H9 (cell line): ENCODE results near the gene ZBED1. TPM values are rescaled to one million over a fixed set of nuclear protein-coding genes. Genes with fewer than 3 reads are reported as not detected.
A peak's percentile ranks its signal among the peaks of the same experiment; 100 is the strongest.

Experiments
- DNase-seq: peaks from one replicate; pipeline ENCODE4 v3.0.0-alpha.2; 2017
- H2AFZ ChIP-seq: one replicate; pipeline ENCODE4 v1.6.1; 2013; ENCODE audit warnings: mild to moderate bottlenecking, low read length, control low read depth, moderate library complexity
- H2AK5ac ChIP-seq: 2 replicates; pipeline ENCODE4 v1.6.1; 2013; ENCODE audit warnings: low read length, control low read depth, mixed read lengths; ENCODE audit not compliant: insufficient read length
- H2BK120ac ChIP-seq: one replicate; pipeline ENCODE4 v1.6.1; 2013; ENCODE audit warnings: low read depth, mild to moderate bottlenecking, low read length, control low read depth, inconsistent platforms; ENCODE audit not compliant: poor library complexity, severe bottlenecking
- H2BK12ac ChIP-seq: 2 replicates; pipeline ENCODE4 v1.6.1; 2013; ENCODE audit warnings: low read length, control low read depth, mixed read lengths, low read depth; ENCODE audit not compliant: insufficient read length
- H2BK15ac ChIP-seq: 2 replicates; pipeline ENCODE4 v1.6.1; 2013; ENCODE audit warnings: low read depth, low read length, control low read depth
- H2BK20ac ChIP-seq: one replicate; pipeline ENCODE4 v1.6.1; 2013; ENCODE audit warnings: low read depth, mild to moderate bottlenecking, low read length, control low read depth, inconsistent platforms; ENCODE audit not compliant: poor library complexity, severe bottlenecking
- H2BK5ac ChIP-seq: 2 replicates; pipeline ENCODE4 v1.6.1; 2013; ENCODE audit warnings: low read length, control low read depth, mixed read lengths; ENCODE audit not compliant: insufficient read length
- H3K14ac ChIP-seq: 2 replicates; pipeline ENCODE4 v1.6.1; 2013; ENCODE audit warnings: low read length, control low read depth; ENCODE audit not compliant: insufficient read depth
- H3K18ac ChIP-seq: 2 replicates; pipeline ENCODE4 v1.6.1; 2013; ENCODE audit warnings: low read depth, mild to moderate bottlenecking, mixed read lengths, low read length, control low read depth; ENCODE audit not compliant: insufficient read length
- H3K23ac ChIP-seq: 2 replicates; pipeline ENCODE4 v1.6.1; 2013; ENCODE audit warnings: low read length, control low read depth, mixed read lengths, low read depth; ENCODE audit not compliant: insufficient read length
- H3K23me2 ChIP-seq: 2 replicates; pipeline ENCODE4 v1.6.1; 2013; ENCODE audit warnings: low read depth, mild to moderate bottlenecking, mixed read lengths, low read length, control low read depth; ENCODE audit not compliant: insufficient read length, poor library complexity, severe bottlenecking
- H3K27ac ChIP-seq: 2 replicates; pipeline ENCODE4 v1.5.1; 2013; ENCODE audit warnings: low read length, control low read depth, mixed read lengths, low read depth; ENCODE audit not compliant: insufficient read length
- H3K27me3 ChIP-seq: 2 replicates; pipeline ENCODE4 v1.6.1; 2013; ENCODE audit warnings: low read length, control low read depth, inconsistent platforms; ENCODE audit not compliant: insufficient read depth
- H3K4ac ChIP-seq: 2 replicates; pipeline ENCODE4 v1.6.1; 2013; ENCODE audit warnings: low read depth, mild to moderate bottlenecking, control low read depth, inconsistent platforms, low read length, moderate library complexity
- H3K4me1 ChIP-seq: 2 replicates; pipeline ENCODE4 v1.6.1; 2013; ENCODE audit warnings: low read length, control low read depth, inconsistent platforms; ENCODE audit not compliant: insufficient read depth
- H3K4me2 ChIP-seq: 2 replicates; pipeline ENCODE4 v1.6.1; 2013; ENCODE audit warnings: low read length, control low read depth, mixed read lengths; ENCODE audit not compliant: insufficient read length, insufficient read depth
- H3K56ac ChIP-seq: 2 replicates; pipeline ENCODE4 v1.6.1; 2013; ENCODE audit warnings: low read depth, mild to moderate bottlenecking, mixed read lengths, low read length, control low read depth; ENCODE audit not compliant: insufficient read length
- H3K79me1 ChIP-seq: 2 replicates; pipeline ENCODE4 v1.6.1; 2013; ENCODE audit warnings: low read depth, mild to moderate bottlenecking, moderate library complexity, low read length, control low read depth, inconsistent platforms; ENCODE audit not compliant: insufficient read depth, poor library complexity, severe bottlenecking
- H3K79me2 ChIP-seq: 2 replicates; pipeline ENCODE4 v1.6.1; 2013; ENCODE audit warnings: low read length, control low read depth, inconsistent platforms; ENCODE audit not compliant: insufficient read depth
- H3K9ac ChIP-seq: 2 replicates; pipeline ENCODE4 v1.6.1; 2013; ENCODE audit warnings: low read length, control low read depth, mixed read lengths; ENCODE audit not compliant: insufficient read length; ENCODE audit errors: extremely low read depth
- H3K9me3 ChIP-seq: one replicate; pipeline ENCODE4 v1.6.1; 2013; ENCODE audit warnings: low read depth, low read length, inconsistent platforms; ENCODE audit not compliant: control insufficient read depth
- H3T11ph ChIP-seq: one replicate; pipeline ENCODE4 v1.6.1; 2013; ENCODE audit warnings: mild to moderate bottlenecking, low read length, control low read depth, inconsistent platforms
- H4K20me1 ChIP-seq: one replicate; pipeline ENCODE4 v1.6.1; 2013; ENCODE audit not compliant: control insufficient read depth, insufficient read length, insufficient read depth
- H4K5ac ChIP-seq: 2 replicates; pipeline ENCODE4 v1.6.1; 2013; ENCODE audit warnings: low read depth, mild to moderate bottlenecking, mixed read lengths, low read length, control low read depth; ENCODE audit not compliant: insufficient read length
- H4K8ac ChIP-seq: replicated peaks from 2 replicates; pipeline ENCODE4 v1.6.1; 2013; ENCODE audit warnings: low read length, control low read depth, mixed read lengths, low read depth; ENCODE audit not compliant: insufficient read length
- H4K91ac ChIP-seq: 2 replicates; pipeline ENCODE4 v1.6.1; 2013; ENCODE audit warnings: low read depth, mild to moderate bottlenecking, moderate library complexity, mixed read lengths, low read length, control low read depth; ENCODE audit not compliant: insufficient read length
- H3K27ac Mint-ChIP-seq, 3 experiments: 2 replicates in 2 of 3; 3 replicates in 1 of 3; pipeline ENCODE4 v1.8.0; 2020 to 2021; ENCODE audit warnings: mixed read lengths in 3 of 3, mild to moderate bottlenecking in 1 of 3, moderate library complexity in 1 of 3
- H3K27me3 Mint-ChIP-seq: 2 replicates; pipeline ENCODE4 v1.8.0; 2021; ENCODE audit warnings: low read depth, mild to moderate bottlenecking, moderate library complexity, mixed read lengths
- H3K36me3 Mint-ChIP-seq, 3 experiments: 2 replicates in 2 of 3; 3 replicates in 1 of 3; pipeline ENCODE4 v1.8.0; 2020 to 2021; ENCODE audit warnings: low read depth in 3 of 3, mixed read lengths in 3 of 3; ENCODE audit not compliant: insufficient read depth in 1 of 3
- H3K4me1 Mint-ChIP-seq, 2 experiments: 2 replicates each; pipeline ENCODE4 v1.8.0; 2020; ENCODE audit warnings: mixed read lengths in 2 of 2
- H3K4me3 Mint-ChIP-seq, 2 experiments: 2 replicates in 1 of 2; 3 replicates in 1 of 2; pipeline ENCODE4 v1.8.0; 2020 to 2021; ENCODE audit warnings: mild to moderate bottlenecking in 2 of 2, mixed read lengths in 2 of 2, moderate library complexity in 1 of 2
- H3K9me3 Mint-ChIP-seq, 2 experiments: 2 replicates in 1 of 2; 3 replicates in 1 of 2; pipeline ENCODE4 v1.8.0; 2020; ENCODE audit warnings: mild to moderate bottlenecking in 2 of 2, mixed read lengths in 2 of 2, moderate library complexity in 1 of 2
- CTCF ChIP-seq: fragments of 200-600 bp; sonication (generic); conservative IDR thresholded peaks from 3 replicates; pipeline ENCODE4 v1.8.0; 2021; ENCODE audit warnings: antibody characterized with exemption, mild to moderate bottlenecking
- WGBS: extraction: QIAGEN DNeasy Blood & Tissue Kit; methylation state at CpG from one replicate; pipeline ENCODE4 v1.1.7; 2013; ENCODE audit warnings: missing lambda C conversion rate, low lambda C conversion rate, mixed read lengths; ENCODE audit not compliant: insufficient read length; ENCODE audit errors: extremely low coverage; 5-methylcytosine and 5-hydroxymethylcytosine counted together
- total RNA-seq: library from RNA; stranded (reverse); gene quantifications from 2 replicates; pipeline ENCODE4 v1.2.1, GENCODE V29; 2021

ZBED1 gene
- total RNA-seq, 1 experiment from 2014 or later, result 61.1 TPM

- no CpG with 5 or more reads among the region's 15 CpGs for WGBS
- Histone ChIP-seq H3K14ac (no peak overlapping the region), H2BK20ac (no peak overlapping the region)
These were observed 37.4 kb upstream of the ZBED1 start for GRCh38 chrX:2538031-2538757.

More at GRCh38 chrX:2538031-2538757, 37.4 kb upstream of the ZBED1 start:
- Histone ChIP-seq H4K8ac (no peak overlapping the region), H3K23ac (no peak overlapping the region), H2AFZ (peak overlapping the region; percentile 45), H3K79me2 (no peaks in the 10 kb centered on the region), H3K27ac (no peak overlapping the region), H3K79me1 (no peaks in the 10 kb centered on the region), H2BK15ac (no peak overlapping the region), H3K4ac (no peak overlapping the region), H3K9me3 (no peaks in the 10 kb centered on the region), H2BK12ac (no peak overlapping the region), H3K18ac (no peak overlapping the region), H3T11ph (no peak overlapping the region), H2BK120ac (no peak overlapping the region), H3K9ac (no peak overlapping the region), H3K56ac (no peak overlapping the region), H2BK5ac (no peak overlapping the region), H4K5ac (no peak overlapping the region), H4K20me1 (no peaks in the 10 kb centered on the region), H4K91ac (no peak overlapping the region), H3K27me3 (no peaks in the 10 kb centered on the region), H2AK5ac (no peak overlapping the region), H3K4me2 (no peak overlapping the region), H3K4me1 (no peaks in the 10 kb centered on the region), H3K23me2 (no peaks in the 10 kb centered on the region)
- H3K4me1 Mint-ChIP-seq, result peaks cover 9 to 11% of the 10 kb centered on the region in 2 experiments; a peak in 3 of 4 replicates
- no peak for TF ChIP-seq CTCF
- H3K36me3 Mint-ChIP-seq, result no peaks in the 10 kb centered on the region
- H3K27ac Mint-ChIP-seq, result no peak overlapping the region; a peak in 1 of 7 replicates
- no peak overlapping the region for H3K4me3 Mint-ChIP-seq
- no peaks in the 10 kb centered on the region; the same call in 1 of the 2 replicates for H3K27me3 Mint-ChIP-seq
- no peak for DNase-seq
- H3K9me3 Mint-ChIP-seq, result no peaks in the 10 kb centered on the region; a peak in 3 of 5 replicates
